ENCODE results near the gene FCRL3. TPM values are rescaled to one million over a fixed set of nuclear protein-coding genes. Genes with fewer than 3 reads are reported as not detected.

Gene FCRL3
- total and polyA plus RNA-seq, 8 donors = 0.17 to 0.84 (median 0.53) TPM

DNA sequence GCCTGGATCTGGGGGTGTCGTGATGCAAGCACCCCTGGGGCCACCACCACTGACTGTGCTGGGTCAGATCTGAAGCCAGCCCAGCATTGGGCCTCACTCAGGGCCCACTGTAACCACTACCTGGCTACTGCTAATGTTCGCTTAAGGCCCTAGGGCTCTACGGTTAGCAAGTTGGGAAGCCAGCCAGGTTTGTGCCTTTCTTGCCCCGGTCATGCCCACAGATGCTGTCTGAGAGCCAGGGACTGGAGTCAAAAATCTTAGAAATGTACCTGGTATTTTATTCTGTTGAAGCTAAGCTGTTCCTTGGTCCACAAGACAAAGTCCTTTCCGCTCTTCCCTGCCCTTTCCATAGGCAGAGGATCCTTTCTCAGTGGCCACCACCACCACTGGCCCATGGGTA, 15.2 kb upstream of the FCRL3 start:
- DNase-seq (no peak), ATAC-seq (no peak)
- Histone ChIP-seq H3K27me3 (no peaks in the 10 kb centered on the region), H3K4me1 (no peaks in the 10 kb centered on the region), H3K36me3 (no peaks in the 10 kb centered on the region), H3K27ac (no peak overlapping the region), H3K9me3 (no peaks in the 10 kb centered on the region), H3K4me3 (no peak overlapping the region)
- TF ChIP-seq, protein P1, sequence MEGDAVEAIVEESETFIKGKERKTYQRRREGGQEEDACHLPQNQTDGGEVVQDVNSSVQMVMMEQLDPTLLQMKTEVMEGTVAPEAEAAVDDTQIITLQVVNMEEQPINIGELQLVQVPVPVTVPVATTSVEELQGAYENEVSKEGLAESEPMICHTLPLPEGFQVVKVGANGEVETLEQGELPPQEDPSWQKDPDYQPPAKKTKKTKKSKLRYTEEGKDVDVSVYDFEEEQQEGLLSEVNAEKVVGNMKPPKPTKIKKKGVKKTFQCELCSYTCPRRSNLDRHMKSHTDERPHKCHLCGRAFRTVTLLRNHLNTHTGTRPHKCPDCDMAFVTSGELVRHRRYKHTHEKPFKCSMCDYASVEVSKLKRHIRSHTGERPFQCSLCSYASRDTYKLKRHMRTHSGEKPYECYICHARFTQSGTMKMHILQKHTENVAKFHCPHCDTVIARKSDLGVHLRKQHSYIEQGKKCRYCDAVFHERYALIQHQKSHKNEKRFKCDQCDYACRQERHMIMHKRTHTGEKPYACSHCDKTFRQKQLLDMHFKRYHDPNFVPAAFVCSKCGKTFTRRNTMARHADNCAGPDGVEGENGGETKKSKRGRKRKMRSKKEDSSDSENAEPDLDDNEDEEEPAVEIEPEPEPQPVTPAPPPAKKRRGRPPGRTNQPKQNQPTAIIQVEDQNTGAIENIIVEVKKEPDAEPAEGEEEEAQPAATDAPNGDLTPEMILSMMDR (IDR thresholded peaks at IDR 0.05) = no peak
- intact Hi-C loops (cut with DNase I) = no loop called here

DNA sequence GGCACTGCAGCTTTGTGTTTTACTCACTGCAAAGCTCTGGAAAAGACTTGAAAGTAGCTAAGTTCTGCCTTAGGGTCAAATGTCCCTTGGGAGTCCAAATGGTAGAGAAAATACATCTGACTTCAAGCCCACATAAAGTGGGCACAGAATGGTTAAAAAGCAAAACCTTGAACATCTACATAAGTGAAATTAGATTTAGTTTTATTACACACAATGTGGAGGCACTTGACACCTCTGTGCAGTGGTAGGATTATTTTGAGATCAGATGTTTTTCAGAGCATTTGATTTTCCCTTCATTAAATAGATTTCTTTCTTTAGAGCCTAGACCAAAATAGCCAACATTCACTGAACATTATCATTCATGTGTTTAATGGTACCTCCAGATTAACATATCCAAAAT, 11.2 kb upstream of the FCRL3 start:
- Histone ChIP-seq H3K27me3 (no peaks in the 10 kb centered on the region), H3K4me3 (no peak overlapping the region), H3K27ac (no peak overlapping the region), H3K9me3 (no peaks in the 10 kb centered on the region), H3K36me3 (no peaks in the 10 kb centered on the region), H3K4me1 (no peaks in the 10 kb centered on the region)
- intact Hi-C loops (cut with DNase I) = no loop called here
- no peak for DNase-seq
- TF ChIP-seq, protein P1 (IDR thresholded peaks at IDR 0.05) = no peak
- no peak for ATAC-seq

DNA sequence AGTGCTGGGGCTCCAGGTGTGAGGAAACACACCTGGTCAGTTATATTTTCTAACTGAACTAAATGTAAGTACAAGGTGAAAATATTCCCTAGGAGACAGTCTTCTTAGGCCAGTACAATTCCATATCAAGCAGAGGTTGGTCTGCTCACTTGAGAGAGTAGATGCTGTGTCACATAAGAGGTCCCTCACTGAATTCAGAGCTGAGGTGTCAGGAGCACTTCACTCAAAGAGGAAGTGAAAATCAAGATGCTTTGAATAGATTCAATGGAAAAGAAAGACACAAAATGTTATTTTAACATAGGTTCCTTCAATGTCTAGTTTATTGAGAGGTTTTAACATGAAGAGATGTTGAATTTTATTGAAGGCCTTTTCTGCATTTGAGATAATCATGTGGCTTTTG, 4.3 kb upstream of the FCRL3 start:
- no peak overlapping the region for H3K4me3 ChIP-seq
- DNase-seq = no peak
- H3K4me1 ChIP-seq = no peaks in the 10 kb centered on the region
- TF ChIP-seq, protein P1 (IDR thresholded peaks at IDR 0.05) = no peak
- no peak for ATAC-seq
- H3K27me3 ChIP-seq = no peaks in the 10 kb centered on the region
- intact Hi-C loops (cut with DNase I) = no loop called here
- H3K9me3 ChIP-seq = no peaks in the 10 kb centered on the region
- H3K36me3 ChIP-seq = no peaks in the 10 kb centered on the region
- H3K27ac ChIP-seq = no peak overlapping the region

DNA sequence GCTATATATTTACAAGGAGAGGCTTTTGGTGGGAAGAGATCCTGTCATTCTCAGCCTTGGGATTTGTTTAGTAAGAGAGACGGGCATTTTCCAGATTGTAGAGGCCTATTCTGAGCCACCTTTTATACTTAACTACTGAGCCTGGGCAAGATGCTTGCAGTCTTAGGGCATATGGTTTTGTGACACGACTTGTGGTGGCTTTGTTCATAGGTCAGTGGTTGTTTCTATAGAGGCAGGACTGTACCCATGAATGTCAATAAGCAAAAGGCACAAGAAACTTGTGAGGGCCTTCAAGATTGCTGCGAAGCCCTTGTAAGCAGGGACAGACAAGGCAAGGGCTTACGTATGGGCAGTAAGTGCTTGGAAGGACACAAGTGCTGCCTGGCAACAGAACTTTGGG, 3.4 kb upstream of the FCRL3 start:
- ATAC-seq (no peak), DNase-seq (no peak)
- H3K36me3 ChIP-seq = no peaks in the 10 kb centered on the region
- TF ChIP-seq, protein P1 (IDR thresholded peaks at IDR 0.05) = no peak
- H3K27ac ChIP-seq = no peak overlapping the region
- no peak overlapping the region for H3K4me3 ChIP-seq
- intact Hi-C loops (cut with DNase I) = no loop called here
- H3K9me3 ChIP-seq = no peaks in the 10 kb centered on the region
- H3K4me1 ChIP-seq = no peaks in the 10 kb centered on the region
- no peaks in the 10 kb centered on the region for H3K27me3 ChIP-seq

DNA sequence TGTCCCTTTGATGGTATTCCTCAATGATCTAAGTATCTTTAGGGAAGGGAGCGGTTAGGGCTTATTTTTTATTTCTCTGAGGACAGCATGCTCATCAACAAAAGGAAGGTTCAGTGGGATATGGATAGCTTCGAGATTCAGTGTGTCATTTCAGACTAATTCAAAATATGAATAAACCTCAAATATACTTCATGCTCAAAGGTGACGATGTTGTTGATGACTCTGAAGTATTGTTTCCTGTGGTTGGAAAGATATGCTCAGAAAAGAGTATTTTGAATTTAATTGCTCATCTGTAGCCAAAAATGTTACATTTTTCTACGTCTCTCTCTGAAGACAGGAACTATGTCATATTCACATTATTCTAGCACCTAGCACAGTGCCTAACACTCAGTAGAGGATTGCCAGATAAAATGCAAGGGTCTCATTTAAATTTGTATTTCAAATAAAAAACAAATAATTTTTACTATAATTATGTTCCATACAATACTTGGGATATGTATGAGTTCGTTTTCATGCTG, 1.8 kb upstream of the FCRL3 start:
- ATAC-seq (no peak), DNase-seq (no peak)
- Histone ChIP-seq H3K9me3 (no peaks in the 10 kb centered on the region), H3K4me3 (no peak overlapping the region), H3K36me3 (no peaks in the 10 kb centered on the region), H3K27ac (no peak overlapping the region), H3K27me3 (no peaks in the 10 kb centered on the region), H3K4me1 (no peaks in the 10 kb centered on the region)
- intact Hi-C loops (cut with DNase I) = no loop called here
- TF ChIP-seq, protein P1 (IDR thresholded peaks at IDR 0.05) = no peak

Measured in left lung (tissue), 10 donors.